Hepatocyte (in vitro differentiated cells): ENCODE measurements around the gene ASB2.
A peak's percentile ranks its signal among the peaks of the same experiment; 100 is the strongest.

Source experiments
- CTCF ChIP-seq: fragments of 200-600 bp; sonication (generic); IDR thresholded peaks from 2 replicates; pipeline ENCODE4 v1.5.1; 2016; ENCODE audit warnings: antibody characterized with exemption, mild to moderate bottlenecking; ENCODE audit not compliant: poor library complexity
- EZH2 ChIP-seq: fragments of 200-600 bp; sonication (generic); IDR thresholded peaks from 2 replicates; pipeline ENCODE4 v1.6.1; 2016; ENCODE audit warnings: antibody characterized with exemption, mild to moderate bottlenecking, borderline replicate concordance

- TF ChIP-seq CTCF (peak; percentile 29), EZH2 (no peak)
These were observed 29.1 kb upstream of the ASB2 start for GRCh38 chr14:94005324-94006073.
